ENCODE results near the gene NIPAL1.

DNA sequence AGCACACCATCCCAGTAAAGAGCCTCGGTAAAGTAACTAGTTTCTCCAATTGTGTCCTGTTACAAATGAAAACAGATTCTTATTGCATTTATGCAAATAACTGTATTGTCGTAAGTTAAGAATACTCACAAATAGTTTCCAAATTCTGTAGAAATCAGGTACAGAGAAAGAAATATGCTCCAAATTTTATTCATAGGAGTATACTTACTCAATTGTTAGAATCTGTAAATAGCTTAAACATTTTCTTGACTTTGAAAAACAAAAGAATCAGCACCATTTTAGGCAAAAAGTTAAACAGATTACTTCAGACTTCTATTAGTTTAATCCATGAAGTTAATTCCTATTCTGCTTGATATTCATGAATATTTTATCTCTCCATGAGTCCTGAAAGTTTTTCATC, 10.8 kb upstream of the NIPAL1 start:
- TF ChIP-seq FOXM1 (IDR thresholded peaks at IDR 0.05; ENCODE audit: borderline replicate concordance, low read depth) = no peak
- TF ChIP-seq, protein P1, sequence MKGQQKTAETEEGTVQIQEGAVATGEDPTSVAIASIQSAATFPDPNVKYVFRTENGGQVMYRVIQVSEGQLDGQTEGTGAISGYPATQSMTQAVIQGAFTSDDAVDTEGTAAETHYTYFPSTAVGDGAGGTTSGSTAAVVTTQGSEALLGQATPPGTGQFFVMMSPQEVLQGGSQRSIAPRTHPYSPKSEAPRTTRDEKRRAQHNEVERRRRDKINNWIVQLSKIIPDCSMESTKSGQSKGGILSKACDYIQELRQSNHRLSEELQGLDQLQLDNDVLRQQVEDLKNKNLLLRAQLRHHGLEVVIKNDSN (IDR thresholded peaks at IDR 0.05) = no peak
- no peak for TF ChIP-seq RAD21 (IDR thresholded peaks at IDR 0.05; ENCODE audit: low read depth)
- TF ChIP-seq, protein P2, sequence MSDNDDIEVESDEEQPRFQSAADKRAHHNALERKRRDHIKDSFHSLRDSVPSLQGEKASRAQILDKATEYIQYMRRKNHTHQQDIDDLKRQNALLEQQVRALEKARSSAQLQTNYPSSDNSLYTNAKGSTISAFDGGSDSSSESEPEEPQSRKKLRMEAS (IDR thresholded peaks at IDR 0.05) = no peak
- TF ChIP-seq CREB1 (IDR thresholded peaks at IDR 0.05; ENCODE audit: low read depth) = no peak
- no peak for TF ChIP-seq YY1 (IDR thresholded peaks at IDR 0.05; ENCODE audit: low read depth)
- no peak for TF ChIP-seq EGR1 (IDR thresholded peaks at IDR 0.05)
- TF ChIP-seq, protein P3, sequence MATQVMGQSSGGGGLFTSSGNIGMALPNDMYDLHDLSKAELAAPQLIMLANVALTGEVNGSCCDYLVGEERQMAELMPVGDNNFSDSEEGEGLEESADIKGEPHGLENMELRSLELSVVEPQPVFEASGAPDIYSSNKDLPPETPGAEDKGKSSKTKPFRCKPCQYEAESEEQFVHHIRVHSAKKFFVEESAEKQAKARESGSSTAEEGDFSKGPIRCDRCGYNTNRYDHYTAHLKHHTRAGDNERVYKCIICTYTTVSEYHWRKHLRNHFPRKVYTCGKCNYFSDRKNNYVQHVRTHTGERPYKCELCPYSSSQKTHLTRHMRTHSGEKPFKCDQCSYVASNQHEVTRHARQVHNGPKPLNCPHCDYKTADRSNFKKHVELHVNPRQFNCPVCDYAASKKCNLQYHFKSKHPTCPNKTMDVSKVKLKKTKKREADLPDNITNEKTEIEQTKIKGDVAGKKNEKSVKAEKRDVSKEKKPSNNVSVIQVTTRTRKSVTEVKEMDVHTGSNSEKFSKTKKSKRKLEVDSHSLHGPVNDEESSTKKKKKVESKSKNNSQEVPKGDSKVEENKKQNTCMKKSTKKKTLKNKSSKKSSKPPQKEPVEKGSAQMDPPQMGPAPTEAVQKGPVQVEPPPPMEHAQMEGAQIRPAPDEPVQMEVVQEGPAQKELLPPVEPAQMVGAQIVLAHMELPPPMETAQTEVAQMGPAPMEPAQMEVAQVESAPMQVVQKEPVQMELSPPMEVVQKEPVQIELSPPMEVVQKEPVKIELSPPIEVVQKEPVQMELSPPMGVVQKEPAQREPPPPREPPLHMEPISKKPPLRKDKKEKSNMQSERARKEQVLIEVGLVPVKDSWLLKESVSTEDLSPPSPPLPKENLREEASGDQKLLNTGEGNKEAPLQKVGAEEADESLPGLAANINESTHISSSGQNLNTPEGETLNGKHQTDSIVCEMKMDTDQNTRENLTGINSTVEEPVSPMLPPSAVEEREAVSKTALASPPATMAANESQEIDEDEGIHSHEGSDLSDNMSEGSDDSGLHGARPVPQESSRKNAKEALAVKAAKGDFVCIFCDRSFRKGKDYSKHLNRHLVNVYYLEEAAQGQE (IDR thresholded peaks at IDR 0.05; ENCODE audit: low read depth) = no peak
- no peak for TF ChIP-seq TCF12 (IDR thresholded peaks at IDR 0.05; ENCODE audit: low read depth)
- no peak for TF ChIP-seq EP300 (IDR thresholded peaks at IDR 0.05; ENCODE audit: borderline replicate concordance)
- TF ChIP-seq ZBTB7A (IDR thresholded peaks at IDR 0.05; ENCODE audit: low read depth) = no peak
- no peak for TF ChIP-seq CEBPB (IDR thresholded peaks at IDR 0.05)
- TF ChIP-seq TEAD4 (IDR thresholded peaks at IDR 0.05) = no peak
- no peak for TF ChIP-seq TAF1 (IDR thresholded peaks at IDR 0.05; ENCODE audit: low read depth)

Measured in Ishikawa (cell line).